Astrocyte of the hippocampus (primary cell): ENCODE measurements around the gene PNN.
"Not testable (repeated sequence)": the region's sequence is repeated elsewhere in the genome, so short reads cannot be mapped to it uniquely, and the experiment has no call there.

Experiments
- DNase-seq: peaks from one replicate; pipeline ENCODE4 v3.0.0; 2011; ENCODE audit warnings: low read depth, low spot score

The PNN gene

GRCh38 chr14:39174560-39175444 lies at the start of gene PNN:
TSS of gene PNN (plus strand) at chr14:39175254. CDS start at chr14:39175280, 26 bp downstream.
- DNase-seq, result peak; percentile 100

GRCh38 chr14:39137835-39138234 lies 37.2 kb upstream of the PNN start:
- DNase-seq, result not testable (repeated sequence)

GRCh38 chr14:39138440-39138839 lies 36.6 kb upstream of the PNN start:
- no peak for DNase-seq

- DNase-seq, result no peak
Measured at GRCh38 chr14:39140170-39140569, 34.9 kb upstream of the PNN start.

- DNase-seq, result not testable (repeated sequence)
Measured at GRCh38 chr14:39141623-39142022, 33.4 kb upstream of the PNN start.

GRCh38 chr14:39143226-39143625 lies 31.8 kb upstream of the PNN start:
- not testable (repeated sequence) for DNase-seq

- peak; percentile 2 for DNase-seq
Measured at GRCh38 chr14:39145266-39145966, 29.6 kb upstream of the PNN start.

GRCh38 chr14:39154594-39155189 lies 20.4 kb upstream of the PNN start:
- DNase-seq, result no peak

- no peak for DNase-seq
Measured at GRCh38 chr14:39157491-39157890, 17.6 kb upstream of the PNN start.

- DNase-seq, result no peak
Measured at GRCh38 chr14:39158222-39158858, 16.7 kb upstream of the PNN start.

GRCh38 chr14:39160494-39160893 lies 14.6 kb upstream of the PNN start:
- no peak for DNase-seq

GRCh38 chr14:39167797-39168320 lies 7.2 kb upstream of the PNN start:
- DNase-seq, result not testable (repeated sequence)

GRCh38 chr14:39168591-39168990 lies 6.5 kb upstream of the PNN start:
- DNase-seq, result no peak

GRCh38 chr14:39169541-39169900 lies 5.5 kb upstream of the PNN start:
- DNase-seq, result peak; percentile 38

- no peak for DNase-seq
Measured at GRCh38 chr14:39173198-39173597, 1.9 kb upstream of the PNN start.

GRCh38 chr14:39175445-39176262 lies 600 bp downstream of the PNN start:
- no peak for DNase-seq

GRCh38 chr14:39176263-39177167 lies 1.5 kb downstream of the PNN start:
- no peak for DNase-seq

- DNase-seq, result no peak
Measured at GRCh38 chr14:39177168-39177545, 2.1 kb downstream of the PNN start.

- DNase-seq, result no peak
Measured at GRCh38 chr14:39179042-39179441, 4.0 kb downstream of the PNN start.

- no peak for DNase-seq
Measured at GRCh38 chr14:39180553-39180952, 5.5 kb downstream of the PNN start.
